Central memory CD8-positive, alpha-beta T cell (primary cell): ENCODE measurements around the gene LRP1B.
"Not testable (repeated sequence)": the region's sequence is repeated elsewhere in the genome, so short reads cannot be mapped to it uniquely, and the experiment has no call there.

Experiments used
- ATAC-seq: fragments of 150-1000 bp; cut with Tn5 transposase; replicated peaks from 2 replicates; pipeline ENCODE4 v1.10.0; 2022; ENCODE audit warnings: mild to moderate bottlenecking, moderate FRiP score, moderate number of reproducible peaks; ENCODE audit not compliant: poor library complexity, severe bottlenecking; ENCODE audit errors: extremely low read depth
- DNase-seq, 2 donors: peaks; one replicate each; pipeline ENCODE4 v3.0.0; 2021; ENCODE audit warnings: low spot score in 2 of 2
- H3K27ac Mint-ChIP-seq: one replicate; pipeline ENCODE4 v1.8.0; 2022; ENCODE audit warnings: low read depth, mild to moderate bottlenecking, moderate library complexity, mixed read lengths
- H3K27me3 Mint-ChIP-seq: one replicate; pipeline ENCODE4 v1.8.0; 2022; ENCODE audit warnings: mixed read lengths
- H3K36me3 Mint-ChIP-seq: one replicate; pipeline ENCODE4 v1.8.0; 2022; ENCODE audit warnings: mild to moderate bottlenecking, moderate library complexity, mixed read lengths; ENCODE audit not compliant: insufficient read depth
- H3K4me1 Mint-ChIP-seq: one replicate; pipeline ENCODE4 v1.8.0; 2022; ENCODE audit warnings: mixed read lengths
- H3K4me3 Mint-ChIP-seq: one replicate; pipeline ENCODE4 v1.8.0; 2022; ENCODE audit warnings: mild to moderate bottlenecking, moderate library complexity, mixed read lengths
- H3K9me3 Mint-ChIP-seq: one replicate; pipeline ENCODE4 v1.8.0; 2022; ENCODE audit warnings: mixed read lengths

The LRP1B gene

GRCh38 chr2:141887363-141887762 lies 243.5 kb downstream of the LRP1B start:
- Mint-ChIP-seq H3K27me3 (no peaks in the 10 kb centered on the region), H3K4me3 (no peak overlapping the region), H3K4me1 (no peaks in the 10 kb centered on the region), H3K9me3 (peaks cover 10% of the 10 kb centered on the region), H3K36me3 (no peaks in the 10 kb centered on the region), H3K27ac (no peak overlapping the region)
- no peak for ATAC-seq
- DNase-seq, result no peak

DNA sequence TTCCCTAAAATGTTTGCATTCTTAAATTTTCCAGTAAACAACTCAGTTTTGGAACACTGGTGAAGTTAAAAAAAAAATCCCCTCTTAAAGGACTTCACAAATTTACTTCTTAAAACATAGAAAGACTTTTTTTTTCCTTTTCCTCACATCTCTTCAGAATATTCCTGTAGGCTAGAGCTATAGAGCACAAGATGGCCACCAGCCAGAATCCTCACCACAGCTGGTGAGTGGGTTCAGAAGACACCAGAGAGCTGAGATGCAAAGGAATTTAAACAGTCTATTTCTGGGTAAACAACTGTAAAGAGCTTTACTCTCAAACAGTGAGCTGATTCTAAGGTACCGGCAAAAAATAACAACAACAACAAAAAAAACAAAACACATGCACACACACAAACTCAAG lies 252.8 kb downstream of the LRP1B start:
- Mint-ChIP-seq H3K27ac (no peak overlapping the region), H3K4me1 (no peaks in the 10 kb centered on the region), H3K27me3 (no peaks in the 10 kb centered on the region), H3K9me3 (peaks cover 8% of the 10 kb centered on the region), H3K4me3 (no peak overlapping the region), H3K36me3 (no peaks in the 10 kb centered on the region)
- ATAC-seq (no peak), DNase-seq (no peak)

DNA sequence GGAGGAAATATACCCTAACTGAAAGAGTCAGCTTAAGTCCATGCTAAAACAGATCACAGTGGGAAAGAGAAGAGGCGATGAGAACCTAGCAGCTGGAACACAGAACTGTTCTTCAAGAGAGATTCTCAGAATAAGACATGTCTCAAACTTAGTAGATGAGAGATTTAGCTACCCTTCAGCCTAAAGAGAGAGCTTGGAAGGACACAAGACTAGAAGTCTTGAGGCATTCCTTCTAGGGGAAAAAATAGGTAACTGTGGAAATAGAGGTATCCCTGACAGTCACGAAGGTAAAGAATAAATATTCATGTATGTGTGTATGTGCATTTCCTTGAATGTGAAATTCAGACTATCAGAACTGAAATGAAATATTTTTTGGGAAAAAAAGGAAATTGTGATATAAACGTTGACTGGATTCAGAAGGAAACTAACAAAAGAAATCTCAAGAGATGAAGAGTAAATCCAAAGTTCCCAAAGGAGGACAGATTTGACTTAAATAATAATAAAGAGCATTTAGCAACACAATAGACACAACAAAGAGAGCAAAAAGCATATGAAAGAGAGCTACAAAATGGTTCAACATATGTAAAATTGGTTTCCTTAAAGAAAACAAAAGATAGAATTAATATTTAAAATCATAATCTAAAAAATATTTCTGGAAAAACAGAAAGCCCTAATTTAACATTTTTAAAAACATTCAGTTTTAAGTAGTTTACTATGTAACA lies 258.7 kb downstream of the LRP1B start:
- DNase-seq (no peak), ATAC-seq (no peak)
- Mint-ChIP-seq H3K27me3 (no peaks in the 10 kb centered on the region), H3K4me3 (no peak overlapping the region), H3K4me1 (no peaks in the 10 kb centered on the region), H3K9me3 (peaks cover 22% of the 10 kb centered on the region), H3K27ac (no peak overlapping the region), H3K36me3 (no peaks in the 10 kb centered on the region)

DNA sequence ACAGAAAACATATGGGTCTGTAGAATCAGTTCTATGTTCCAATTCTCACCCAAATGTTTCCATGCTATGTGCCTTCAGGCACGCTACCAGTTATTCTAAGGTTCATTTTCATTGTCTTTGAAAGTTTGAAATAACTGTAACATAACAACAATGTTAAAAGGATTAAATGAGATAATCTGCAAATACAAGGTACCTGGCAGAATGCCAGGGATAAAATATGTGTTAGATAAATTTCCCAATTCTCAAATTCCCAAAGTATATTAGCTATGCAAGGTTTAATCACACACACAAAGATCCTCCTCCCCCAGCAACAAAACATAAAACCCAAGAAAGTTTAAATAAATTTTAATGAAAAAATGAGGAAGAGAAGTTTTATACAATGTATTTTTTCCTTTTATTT lies 261.2 kb downstream of the LRP1B start:
- no peaks in the 10 kb centered on the region for H3K27me3 Mint-ChIP-seq
- ATAC-seq (no peak), DNase-seq (no peak)
- no peaks in the 10 kb centered on the region for H3K4me1 Mint-ChIP-seq
- H3K36me3 Mint-ChIP-seq, result no peaks in the 10 kb centered on the region
- no peak overlapping the region for H3K4me3 Mint-ChIP-seq
- no peak overlapping the region for H3K27ac Mint-ChIP-seq
- peaks cover 22% of the 10 kb centered on the region for H3K9me3 Mint-ChIP-seq

DNA sequence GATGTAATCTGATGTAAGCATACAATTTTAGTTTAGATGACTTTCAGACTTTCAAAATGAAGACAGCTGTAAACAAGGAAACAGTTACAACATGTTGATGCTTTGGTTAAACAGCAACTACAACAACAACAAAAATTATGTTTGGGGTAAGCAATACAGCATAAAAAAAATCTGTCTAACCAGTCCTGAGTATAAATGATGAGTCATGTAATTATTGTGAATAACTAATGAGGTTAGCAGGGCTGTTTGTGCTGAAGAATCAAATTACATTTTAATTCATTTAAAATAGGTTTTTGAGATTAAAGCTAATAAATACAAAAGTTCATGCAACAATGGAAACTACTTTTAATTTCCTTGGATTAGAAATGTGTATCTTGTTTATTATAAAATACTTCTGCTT lies 266.9 kb downstream of the LRP1B start:
- peaks cover 5% of the 10 kb centered on the region for H3K9me3 Mint-ChIP-seq
- no peak overlapping the region for H3K4me3 Mint-ChIP-seq
- DNase-seq (no peak), ATAC-seq (no peak)
- H3K36me3 Mint-ChIP-seq, result no peaks in the 10 kb centered on the region
- H3K27me3 Mint-ChIP-seq, result no peaks in the 10 kb centered on the region
- H3K27ac Mint-ChIP-seq, result no peak overlapping the region
- no peaks in the 10 kb centered on the region for H3K4me1 Mint-ChIP-seq

DNA sequence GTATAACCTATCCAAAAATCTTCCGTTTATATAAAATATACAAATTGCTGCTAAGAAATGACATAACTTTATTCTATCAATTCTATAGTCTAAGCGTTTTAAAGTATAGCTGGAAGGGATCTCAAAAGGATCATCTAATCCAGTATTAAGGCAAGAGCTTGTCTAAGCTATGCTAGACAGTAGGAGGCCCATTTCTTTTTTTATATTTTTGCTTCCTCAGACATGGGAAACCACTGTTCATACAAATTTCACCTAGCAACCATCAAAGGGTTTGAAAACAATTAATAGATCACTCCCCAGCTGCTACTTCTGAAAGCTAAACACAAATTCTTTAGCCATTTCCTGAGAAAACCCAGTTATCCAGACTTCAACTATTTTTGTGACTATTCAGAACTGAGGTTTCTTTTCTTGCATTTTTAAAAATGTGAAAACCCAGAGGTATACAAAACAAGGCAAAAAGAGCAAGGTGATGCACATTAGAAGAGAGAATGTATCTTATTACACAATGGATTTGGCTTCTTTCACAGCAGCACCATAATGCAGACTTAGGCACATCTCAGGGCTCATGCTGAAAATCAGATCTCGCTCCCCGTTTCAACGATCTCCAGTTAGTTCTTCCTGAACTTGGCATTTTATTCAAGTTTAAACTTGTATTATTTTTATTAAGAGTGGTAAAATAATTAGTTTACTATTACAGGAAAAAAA lies 274.4 kb downstream of the LRP1B start:
- Mint-ChIP-seq H3K27ac (no peak overlapping the region), H3K27me3 (no peaks in the 10 kb centered on the region), H3K4me1 (no peaks in the 10 kb centered on the region), H3K9me3 (peaks cover 11% of the 10 kb centered on the region), H3K4me3 (no peak overlapping the region), H3K36me3 (no peaks in the 10 kb centered on the region)
- DNase-seq (no peak), ATAC-seq (no peak)

GRCh38 chr2:141848191-141848590 lies 282.6 kb downstream of the LRP1B start:
- H3K9me3 Mint-ChIP-seq, result peaks cover 13% of the 10 kb centered on the region
- DNase-seq (no peak), ATAC-seq (no peak)
- no peaks in the 10 kb centered on the region for H3K4me1 Mint-ChIP-seq
- H3K27ac Mint-ChIP-seq, result no peak overlapping the region
- no peaks in the 10 kb centered on the region for H3K27me3 Mint-ChIP-seq
- H3K4me3 Mint-ChIP-seq, result no peak overlapping the region
- H3K36me3 Mint-ChIP-seq, result peaks cover 2% of the 10 kb centered on the region

DNA sequence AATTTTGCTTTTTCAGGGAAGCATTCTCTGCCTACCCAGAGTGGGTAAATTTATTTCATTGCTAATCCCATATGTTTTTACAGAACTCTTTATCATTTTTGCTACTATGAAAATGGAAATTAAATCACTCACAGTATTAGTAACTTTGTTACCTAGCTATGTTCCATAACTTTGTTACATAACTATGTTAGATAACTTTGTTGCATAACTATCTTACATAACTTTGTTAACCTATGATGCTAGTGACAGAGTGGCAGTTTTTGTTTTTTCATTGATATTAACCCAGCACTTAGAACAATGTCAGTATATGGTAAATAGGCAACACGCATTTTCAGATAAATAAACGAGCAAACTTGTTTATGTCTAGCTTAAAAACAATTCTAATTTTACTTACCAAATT lies 286.6 kb downstream of the LRP1B start:
- DNase-seq, result no peak
- Mint-ChIP-seq H3K4me3 (no peak overlapping the region), H3K27me3 (no peaks in the 10 kb centered on the region), H3K9me3 (peaks cover 16% of the 10 kb centered on the region), H3K36me3 (peaks cover 2% of the 10 kb centered on the region), H3K4me1 (no peaks in the 10 kb centered on the region), H3K27ac (no peak overlapping the region)
- ATAC-seq, result no peak

- no peak overlapping the region for H3K4me3 Mint-ChIP-seq
- no peaks in the 10 kb centered on the region for H3K27me3 Mint-ChIP-seq
- no peak overlapping the region for H3K27ac Mint-ChIP-seq
- ATAC-seq, result no peak
- DNase-seq, result no peak
- H3K4me1 Mint-ChIP-seq, result no peaks in the 10 kb centered on the region
- H3K9me3 Mint-ChIP-seq, result peaks cover 20% of the 10 kb centered on the region
- H3K36me3 Mint-ChIP-seq, result no peaks in the 10 kb centered on the region
Measured at GRCh38 chr2:141835103-141835502, 295.7 kb downstream of the LRP1B start.

DNA sequence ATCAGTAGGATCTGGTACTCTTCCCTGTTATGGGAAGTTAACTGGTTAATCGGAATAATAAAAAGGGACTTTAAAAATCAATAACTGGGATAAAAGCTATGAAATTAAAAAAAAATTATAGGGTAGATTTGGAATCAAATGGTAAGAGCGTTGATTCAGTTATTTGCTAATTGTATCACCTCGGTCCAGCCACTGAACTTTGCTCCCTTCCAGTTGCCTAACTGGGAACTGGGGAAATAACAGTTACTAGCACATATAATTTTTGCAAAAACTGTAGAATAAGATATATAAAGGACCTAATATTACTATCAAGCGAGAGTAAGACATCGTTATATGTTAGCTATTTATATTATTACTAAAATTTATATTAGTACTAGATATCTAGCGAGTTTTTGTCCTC lies 302.1 kb downstream of the LRP1B start:
- H3K27me3 Mint-ChIP-seq, result no peaks in the 10 kb centered on the region
- H3K4me1 Mint-ChIP-seq, result no peaks in the 10 kb centered on the region
- H3K9me3 Mint-ChIP-seq, result peaks cover 9% of the 10 kb centered on the region
- DNase-seq (no peak), ATAC-seq (no peak)
- H3K27ac Mint-ChIP-seq, result no peak overlapping the region
- H3K4me3 Mint-ChIP-seq, result no peak overlapping the region
- H3K36me3 Mint-ChIP-seq, result no peaks in the 10 kb centered on the region

GRCh38 chr2:141824790-141825189 lies 306.0 kb downstream of the LRP1B start:
- DNase-seq (no peak), ATAC-seq (no peak)
- Mint-ChIP-seq H3K27me3 (no peaks in the 10 kb centered on the region), H3K36me3 (no peaks in the 10 kb centered on the region), H3K4me1 (no peaks in the 10 kb centered on the region), H3K9me3 (peaks cover 18% of the 10 kb centered on the region), H3K27ac (no peak overlapping the region), H3K4me3 (no peak overlapping the region)

DNA sequence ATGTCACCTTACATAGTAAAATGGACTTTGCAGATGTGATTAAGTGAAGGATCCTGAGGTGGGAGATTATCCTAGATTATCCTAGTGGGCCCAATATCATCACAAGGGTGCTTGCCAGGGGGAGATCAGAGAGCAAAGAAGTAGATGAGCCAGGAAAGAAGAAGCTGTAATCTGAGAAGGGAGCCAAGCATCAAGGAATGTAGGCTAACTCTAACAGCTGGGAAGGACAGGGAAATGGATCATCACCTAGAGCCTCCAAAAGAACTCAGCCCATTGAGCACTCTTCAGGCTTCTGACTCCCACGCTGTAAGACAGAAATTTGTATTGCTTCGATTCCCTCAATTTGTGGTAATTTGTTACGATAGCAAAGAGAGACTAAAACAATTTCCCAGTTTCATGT lies 309.9 kb downstream of the LRP1B start:
- no peak for DNase-seq
- Mint-ChIP-seq H3K27me3 (no peaks in the 10 kb centered on the region), H3K4me1 (no peaks in the 10 kb centered on the region), H3K27ac (no peak overlapping the region), H3K36me3 (peaks cover 2% of the 10 kb centered on the region), H3K9me3 (peaks cover 26% of the 10 kb centered on the region), H3K4me3 (no peak overlapping the region)
- no peak for ATAC-seq

DNA sequence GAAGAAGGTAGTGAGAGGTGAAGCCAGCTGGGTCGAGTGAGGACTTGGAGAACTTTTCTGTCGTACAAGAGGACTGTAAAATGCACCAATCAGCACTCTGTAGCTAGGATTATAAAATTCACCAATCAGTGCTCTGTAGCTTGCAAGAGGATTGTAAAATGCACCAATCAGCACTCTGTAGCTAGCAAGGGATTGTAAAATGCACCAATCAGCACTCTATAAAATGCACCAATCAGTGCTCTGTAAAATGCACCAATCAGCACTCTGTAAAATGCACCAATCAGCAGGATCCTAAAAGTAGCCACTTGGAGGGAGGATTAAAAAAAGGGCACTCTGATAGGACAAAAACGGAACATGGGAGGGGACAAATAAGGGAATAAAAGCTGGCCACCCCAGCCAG lies 315.5 kb downstream of the LRP1B start:
- peaks cover 32% of the 10 kb centered on the region for H3K9me3 Mint-ChIP-seq

More for the DNA sequence above, 315.5 kb downstream of the LRP1B start:
- not testable (repeated sequence) for DNase-seq, ATAC-seq, H3K4me1 Mint-ChIP-seq, H3K4me3 Mint-ChIP-seq, H3K27ac Mint-ChIP-seq, H3K36me3 Mint-ChIP-seq, H3K27me3 Mint-ChIP-seq
